ENCODE data around the gene PATL1.
"Not testable (repeated sequence)": the region's sequence is repeated elsewhere in the genome, so short reads cannot be mapped to it uniquely, and the experiment has no call there.

The PATL1 gene

GRCh38 chr11:59673291-59673690 lies 4.5 kb upstream of the PATL1 start:
- no peak for DNase-seq (ENCODE audit: low read depth)

DNA sequence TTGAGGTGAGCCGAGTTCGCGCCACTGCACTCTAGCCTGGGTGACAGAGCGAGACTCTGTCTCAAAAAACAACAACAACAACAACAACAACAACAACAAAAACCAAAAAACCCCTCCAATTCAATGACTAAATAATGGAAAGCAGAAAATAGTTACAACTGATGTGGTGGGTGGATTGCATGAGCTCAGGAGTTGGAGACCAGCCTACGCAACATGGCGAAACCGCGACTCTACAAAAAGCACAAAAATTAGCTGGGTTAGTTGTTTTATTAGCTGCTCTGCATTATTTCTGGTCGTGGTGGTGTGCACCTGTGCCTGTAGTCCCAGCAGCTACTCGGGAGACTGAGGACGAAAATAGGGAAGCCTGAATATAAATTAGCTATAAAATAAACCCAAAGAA lies 2.6 kb upstream of the PATL1 start:
- no peak for DNase-seq (ENCODE audit: low read depth)

GRCh38 chr11:59669611-59670009 lies 773 bp upstream of the PATL1 start:
- no peak for DNase-seq (ENCODE audit: low read depth)

- DNase-seq (ENCODE audit: low read depth), result peak; percentile 66
Observed at GRCh38 chr11:59668188-59668949, 468 bp downstream of the PATL1 start.

GRCh38 chr11:59667812-59668187 lies 1.0 kb downstream of the PATL1 start:
- no peak for DNase-seq (ENCODE audit: low read depth)

GRCh38 chr11:59666969-59667368 lies 1.9 kb downstream of the PATL1 start:
- DNase-seq (ENCODE audit: low read depth), result no peak

GRCh38 chr11:59660621-59661020 lies 8.2 kb downstream of the PATL1 start:
- DNase-seq (ENCODE audit: low read depth), result no peak

GRCh38 chr11:59659981-59660380 lies 8.9 kb downstream of the PATL1 start:
- no peak for DNase-seq (ENCODE audit: low read depth)

- DNase-seq (ENCODE audit: low read depth), result no peak
Observed at GRCh38 chr11:59658036-59658435, 10.8 kb downstream of the PATL1 start.

GRCh38 chr11:59654893-59655292 lies 13.9 kb downstream of the PATL1 start:
- no peak for DNase-seq (ENCODE audit: low read depth)

- DNase-seq (ENCODE audit: low read depth), result no peak
Observed at GRCh38 chr11:59647245-59647980, 21.4 kb downstream of the PATL1 start.

GRCh38 chr11:59644528-59644927 lies 24.3 kb downstream of the PATL1 start:
- DNase-seq (ENCODE audit: low read depth), result no peak

- DNase-seq (ENCODE audit: low read depth), result no peak
Observed at GRCh38 chr11:59643390-59643789, 25.4 kb downstream of the PATL1 start.

DNA sequence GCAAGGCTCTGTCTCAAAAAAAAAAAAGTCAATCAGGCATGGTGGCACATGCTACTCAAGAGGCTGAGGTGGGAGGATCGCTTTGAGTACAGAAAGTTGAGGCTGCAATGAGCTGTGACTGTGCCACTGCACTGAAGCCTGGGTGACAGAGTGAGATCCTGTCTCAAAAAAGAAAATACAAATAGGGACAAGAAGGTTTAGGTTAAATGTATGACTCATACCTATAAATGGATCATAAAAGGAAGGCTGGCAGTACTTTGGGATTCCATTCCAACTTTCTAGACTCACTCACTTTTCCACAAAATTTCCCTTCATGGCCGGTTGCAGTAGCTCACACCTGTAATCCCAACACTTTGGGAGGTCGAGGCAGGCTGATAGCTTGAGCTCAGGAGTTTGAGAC lies 27.7 kb downstream of the PATL1 start:
- DNase-seq (ENCODE audit: low read depth), result no peak

DNA sequence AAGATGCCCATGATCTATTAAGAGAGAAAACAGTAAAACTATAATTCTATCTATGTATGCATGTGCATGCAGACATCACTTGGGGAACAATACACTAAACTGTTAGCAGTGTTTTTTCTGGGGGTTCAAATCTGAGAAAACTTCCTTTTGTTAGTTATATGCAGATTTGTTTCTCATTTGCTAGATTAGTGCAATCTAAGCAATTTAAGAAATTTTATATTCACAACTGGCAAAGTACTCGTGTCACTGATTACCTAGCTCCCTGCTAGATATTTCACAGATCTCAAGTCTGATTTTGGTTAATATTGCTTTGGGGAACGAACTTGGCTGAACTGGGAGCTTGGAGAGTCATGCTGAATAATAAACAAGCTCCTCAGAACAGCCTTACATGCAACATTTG lies 38.3 kb downstream of the PATL1 start:
- no peak for DNase-seq (ENCODE audit: low read depth)

DNA sequence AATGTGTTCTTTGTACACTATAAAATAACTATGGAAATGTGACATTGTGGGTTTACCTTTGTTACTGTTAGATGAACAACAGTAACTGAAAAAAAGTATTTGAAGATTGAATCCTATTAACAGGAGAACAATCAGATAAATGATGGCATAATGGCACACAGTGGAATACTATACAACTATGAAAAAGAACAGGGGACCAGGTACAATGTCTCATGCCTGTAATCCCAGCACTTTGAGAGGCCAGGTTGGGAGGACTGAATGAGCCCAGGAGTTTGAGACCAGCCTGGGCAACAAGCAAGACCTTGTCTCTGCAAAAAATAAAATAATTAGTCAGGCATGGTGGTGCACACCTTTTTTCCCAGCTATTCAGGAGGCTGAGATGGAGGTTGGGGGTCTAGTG lies 38.8 kb downstream of the PATL1 start:
- DNase-seq (ENCODE audit: low read depth), result no peak

DNA sequence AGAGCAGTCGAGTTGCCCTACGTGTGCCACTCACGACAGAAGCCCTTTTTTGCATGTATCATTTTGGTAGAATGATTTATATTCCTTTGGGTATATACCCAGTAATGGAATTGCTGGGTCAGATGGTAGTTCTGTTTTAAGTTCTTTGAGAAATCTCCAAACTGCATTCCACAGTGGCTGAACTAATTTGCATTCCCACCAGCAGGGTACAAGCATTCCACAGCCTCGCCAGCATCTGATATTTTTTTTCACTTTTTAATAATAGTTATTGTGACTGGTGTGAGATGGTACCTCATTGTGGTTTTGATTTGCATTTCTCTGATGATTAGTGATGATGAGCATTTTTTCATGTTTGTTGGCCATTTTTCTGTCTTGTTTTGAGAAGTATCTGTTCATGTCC lies 41.9 kb downstream of the PATL1 start:
- not testable (repeated sequence) for DNase-seq (ENCODE audit: low read depth)

GRCh38 chr11:59625703-59626102 lies 43.1 kb downstream of the PATL1 start:
- no peak for DNase-seq (ENCODE audit: low read depth)

DNA sequence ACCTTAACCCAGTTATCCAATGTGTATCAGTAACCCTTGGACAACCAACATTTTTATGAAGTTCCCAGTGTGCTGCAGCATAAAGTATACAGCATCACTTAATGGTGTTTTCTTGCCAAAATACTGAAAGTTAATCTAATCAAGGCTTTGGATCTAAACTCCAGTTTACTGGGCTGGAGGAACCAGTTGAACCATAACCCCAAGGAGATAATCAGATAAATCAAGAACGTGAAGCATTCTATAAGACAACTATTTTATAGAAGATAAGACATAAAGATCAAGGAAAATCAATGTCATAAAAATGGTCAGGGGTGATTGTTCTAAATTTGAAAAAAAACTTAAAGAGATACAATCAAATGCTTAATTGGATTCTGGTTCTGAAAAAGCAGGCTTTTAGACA lies 51.0 kb downstream of the PATL1 start:
- no peak for DNase-seq (ENCODE audit: low read depth)

- no peak for DNase-seq (ENCODE audit: low read depth)
Observed at GRCh38 chr11:59616396-59616982, 52.3 kb downstream of the PATL1 start.

- DNase-seq (ENCODE audit: low read depth), result peak; percentile 99
Observed at GRCh38 chr11:59615637-59616395, 53.0 kb downstream of the PATL1 start, which contains the start of gene OSBP. Gene OSBP, minus strand, starts transcription at chr11:59615774. Its CDS starts 110 bp downstream, at chr11:59615664.

GRCh38 chr11:59615120-59615636 lies 53.7 kb downstream of the PATL1 start:
- peak; percentile 67 for DNase-seq (ENCODE audit: low read depth)

Measured in T-helper 22 cell (primary cell).